Neural cell (in vitro differentiated cells): ENCODE data around the gene SEMA4F. TPM values are rescaled to one million over a fixed set of nuclear protein-coding genes. Genes with fewer than 3 reads are reported as not detected.

Experiments used
- H2AFZ ChIP-seq: fragments of 200-600, 300-800 bp; sonication (generic), shearing (Covaris generic); 2 replicates; pipeline ENCODE4 v1.6.0; 2014; ENCODE audit warnings: low read depth, mild to moderate bottlenecking, antibody characterized with exemption, low read length, moderate library complexity
- H3F3A ChIP-seq: fragments of 200-600 bp; shearing (Covaris generic); 2 replicates; pipeline ENCODE4 v1.6.1; 2016; ENCODE audit warnings: mild to moderate bottlenecking, moderate library complexity, mixed read lengths, antibody characterized with exemption, low read length; ENCODE audit not compliant: insufficient read depth, poor library complexity, severe bottlenecking
- H3K27ac ChIP-seq: fragments of 200-600, 300-800 bp; sonication (generic), shearing (Covaris generic); 2 replicates; pipeline ENCODE4 v1.5.1; 2014; ENCODE audit warnings: mild to moderate bottlenecking, low read length, moderate library complexity
- H3K27me3 ChIP-seq: fragments of 300-800, 200-600 bp; sonication (generic), shearing (Covaris generic); 2 replicates; pipeline ENCODE4 v1.6.0; 2014; ENCODE audit warnings: mild to moderate bottlenecking, low read depth, low read length, moderate library complexity; ENCODE audit not compliant: insufficient read depth
- H3K36me3 ChIP-seq: fragments of 300-800, 200-600 bp; sonication (generic), shearing (Covaris generic); 2 replicates; pipeline ENCODE4 v1.5.1; 2014; ENCODE audit warnings: mild to moderate bottlenecking, antibody characterized with exemption, low read length, moderate library complexity; ENCODE audit not compliant: insufficient read depth
- H3K4me2 ChIP-seq: fragments of 300-800, 200-600 bp; sonication (generic), shearing (Covaris generic); 2 replicates; pipeline ENCODE4 v1.6.0; 2014; ENCODE audit warnings: mild to moderate bottlenecking, low read length
- H3K4me3 ChIP-seq: fragments of 300-800, 200-600 bp; sonication (generic), shearing (Covaris generic); 2 replicates; pipeline ENCODE4 v1.5.1; 2014; ENCODE audit warnings: mild to moderate bottlenecking, low read length, moderate library complexity
- H3K79me2 ChIP-seq: fragments of 200-600 bp; shearing (Covaris generic); replicated peaks from 2 replicates; pipeline ENCODE4 v1.6.0; 2014; ENCODE audit warnings: mild to moderate bottlenecking, low read length, moderate library complexity; ENCODE audit not compliant: insufficient read depth
- H3K9ac ChIP-seq: fragments of 300-800, 200-600 bp; sonication (generic), shearing (Covaris generic); 2 replicates; pipeline ENCODE4 v1.6.1; 2016; ENCODE audit warnings: mild to moderate bottlenecking, low read length, mixed read lengths
- H3K9me2 ChIP-seq: fragments of 200-600 bp; shearing (Covaris generic); 2 replicates; pipeline ENCODE4 v1.6.1; 2016; ENCODE audit warnings: mild to moderate bottlenecking, low read length, mixed read lengths; ENCODE audit not compliant: insufficient read depth
- H3K9me3 ChIP-seq: fragments of 200-600, 300-800 bp; sonication (generic), shearing (Covaris generic); 2 replicates; pipeline ENCODE4 v1.6.1; 2016; ENCODE audit warnings: mild to moderate bottlenecking, mixed run types, low read length, moderate library complexity, mixed read lengths
- H4K20me1 ChIP-seq: fragments of 200-600 bp; shearing (Covaris generic); 2 replicates; pipeline ENCODE4 v1.6.1; 2016; ENCODE audit warnings: mild to moderate bottlenecking, mixed run types; ENCODE audit not compliant: insufficient read depth
- EP300 ChIP-seq: fragments of 450-650 bp; conservative IDR thresholded peaks from 2 replicates; pipeline ENCODE4 v1.6.1; 2014; ENCODE audit warnings: antibody characterized with exemption, mild to moderate bottlenecking, moderate library complexity; ENCODE audit not compliant: poor library complexity, severe bottlenecking
- EZH2 ChIP-seq: fragments of 200-600, 300-800 bp; shearing (Covaris generic), sonication (generic); IDR thresholded peaks from 2 replicates; pipeline ENCODE4 v1.6.1; 2014; ENCODE audit warnings: antibody characterized with exemption, low read length, borderline replicate concordance, mild to moderate bottlenecking; ENCODE audit not compliant: insufficient read depth, poor library complexity, severe bottlenecking
- MXI1 ChIP-seq: fragments of 450-650 bp; conservative IDR thresholded peaks from 2 replicates; pipeline ENCODE4 v1.6.1; 2014; ENCODE audit warnings: antibody characterized with exemption, mild to moderate bottlenecking; ENCODE audit not compliant: poor library complexity, severe bottlenecking
- POLR2AphosphoS5 ChIP-seq: IDR thresholded peaks from 2 replicates; pipeline ENCODE4 v1.6.1; 2012
- RAD21 ChIP-seq: fragments of 450-650 bp; conservative IDR thresholded peaks from 2 replicates; pipeline ENCODE4 v1.6.1; 2014; ENCODE audit warnings: antibody characterized with exemption, mild to moderate bottlenecking, moderate library complexity
- SMC3 ChIP-seq: fragments of 450-650 bp; conservative IDR thresholded peaks from 2 replicates; pipeline ENCODE4 v1.6.1; 2014; ENCODE audit warnings: antibody characterized with exemption, mild to moderate bottlenecking, moderate library complexity; ENCODE audit not compliant: poor library complexity
- TAF1 ChIP-seq: IDR thresholded peaks from 2 replicates; pipeline ENCODE4 v1.6.1; 2012; ENCODE audit warnings: low read depth
- polyA plus RNA-seq: library from polyadenylated mRNA; depleted of rRNA; stranded (reverse); fragments of >200 nt; gene quantifications from 2 replicates; pipeline ENCODE4 v1.2.3, GENCODE V29; 2014
- TF ChIP-seq, protein P1 (sequence below): IDR thresholded peaks from 2 replicates; pipeline ENCODE4 v1.6.1; 2012; ENCODE audit warnings: borderline replicate concordance
- TF ChIP-seq, protein P2 (sequence below): fragments of 450-650 bp; IDR thresholded peaks from 2 replicates; pipeline ENCODE4 v1.5.1; 2014; ENCODE audit warnings: antibody characterized with exemption, mild to moderate bottlenecking, moderate library complexity; ENCODE audit not compliant: poor library complexity, severe bottlenecking

SEMA4F gene
- polyA plus RNA-seq, 1 donor from 2014 or later = 18.2 TPM

DNA sequence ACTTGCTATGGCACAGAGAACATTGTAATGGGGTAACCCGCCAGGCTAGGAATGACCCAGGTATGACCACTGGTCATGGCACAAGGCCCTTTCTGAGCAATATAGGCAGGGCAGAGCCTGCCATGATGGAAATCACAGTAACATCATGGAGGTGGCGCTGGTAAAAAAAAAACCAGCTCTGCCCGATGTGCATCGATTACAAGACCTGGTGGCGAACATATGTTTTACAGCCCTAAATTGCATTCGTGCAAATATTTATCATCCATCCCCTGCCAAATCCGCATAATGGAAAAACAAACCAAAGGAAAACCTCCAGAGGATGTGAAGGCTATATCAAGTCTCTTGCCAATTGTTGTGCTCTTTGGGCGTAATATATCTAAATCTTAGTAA, 60.6 kb downstream of the SEMA4F start:
- Histone ChIP-seq H3K4me2 (no peak overlapping the region), H3K79me2 (no peaks in the 10 kb centered on the region), H4K20me1 (no peaks in the 10 kb centered on the region), H3K9ac (no peak overlapping the region), H2AFZ (no peak overlapping the region), H3K27ac (no peak overlapping the region), H3F3A (no peaks in the 10 kb centered on the region), H3K4me3 (peak overlapping the region; percentile 78), H3K36me3 (no peaks in the 10 kb centered on the region), H3K9me2 (no peaks in the 10 kb centered on the region), H3K9me3 (no peaks in the 10 kb centered on the region), H3K27me3 (peaks cover 10% of the 10 kb centered on the region)
- TF ChIP-seq RAD21 (no peak), SMC3 (no peak), EZH2 (no peak), POLR2AphosphoS5 (no peak), MXI1 (no peak), TAF1 (no peak), EP300 (no peak)
- TF ChIP-seq, protein P1, sequence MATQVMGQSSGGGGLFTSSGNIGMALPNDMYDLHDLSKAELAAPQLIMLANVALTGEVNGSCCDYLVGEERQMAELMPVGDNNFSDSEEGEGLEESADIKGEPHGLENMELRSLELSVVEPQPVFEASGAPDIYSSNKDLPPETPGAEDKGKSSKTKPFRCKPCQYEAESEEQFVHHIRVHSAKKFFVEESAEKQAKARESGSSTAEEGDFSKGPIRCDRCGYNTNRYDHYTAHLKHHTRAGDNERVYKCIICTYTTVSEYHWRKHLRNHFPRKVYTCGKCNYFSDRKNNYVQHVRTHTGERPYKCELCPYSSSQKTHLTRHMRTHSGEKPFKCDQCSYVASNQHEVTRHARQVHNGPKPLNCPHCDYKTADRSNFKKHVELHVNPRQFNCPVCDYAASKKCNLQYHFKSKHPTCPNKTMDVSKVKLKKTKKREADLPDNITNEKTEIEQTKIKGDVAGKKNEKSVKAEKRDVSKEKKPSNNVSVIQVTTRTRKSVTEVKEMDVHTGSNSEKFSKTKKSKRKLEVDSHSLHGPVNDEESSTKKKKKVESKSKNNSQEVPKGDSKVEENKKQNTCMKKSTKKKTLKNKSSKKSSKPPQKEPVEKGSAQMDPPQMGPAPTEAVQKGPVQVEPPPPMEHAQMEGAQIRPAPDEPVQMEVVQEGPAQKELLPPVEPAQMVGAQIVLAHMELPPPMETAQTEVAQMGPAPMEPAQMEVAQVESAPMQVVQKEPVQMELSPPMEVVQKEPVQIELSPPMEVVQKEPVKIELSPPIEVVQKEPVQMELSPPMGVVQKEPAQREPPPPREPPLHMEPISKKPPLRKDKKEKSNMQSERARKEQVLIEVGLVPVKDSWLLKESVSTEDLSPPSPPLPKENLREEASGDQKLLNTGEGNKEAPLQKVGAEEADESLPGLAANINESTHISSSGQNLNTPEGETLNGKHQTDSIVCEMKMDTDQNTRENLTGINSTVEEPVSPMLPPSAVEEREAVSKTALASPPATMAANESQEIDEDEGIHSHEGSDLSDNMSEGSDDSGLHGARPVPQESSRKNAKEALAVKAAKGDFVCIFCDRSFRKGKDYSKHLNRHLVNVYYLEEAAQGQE = no peak

DNA sequence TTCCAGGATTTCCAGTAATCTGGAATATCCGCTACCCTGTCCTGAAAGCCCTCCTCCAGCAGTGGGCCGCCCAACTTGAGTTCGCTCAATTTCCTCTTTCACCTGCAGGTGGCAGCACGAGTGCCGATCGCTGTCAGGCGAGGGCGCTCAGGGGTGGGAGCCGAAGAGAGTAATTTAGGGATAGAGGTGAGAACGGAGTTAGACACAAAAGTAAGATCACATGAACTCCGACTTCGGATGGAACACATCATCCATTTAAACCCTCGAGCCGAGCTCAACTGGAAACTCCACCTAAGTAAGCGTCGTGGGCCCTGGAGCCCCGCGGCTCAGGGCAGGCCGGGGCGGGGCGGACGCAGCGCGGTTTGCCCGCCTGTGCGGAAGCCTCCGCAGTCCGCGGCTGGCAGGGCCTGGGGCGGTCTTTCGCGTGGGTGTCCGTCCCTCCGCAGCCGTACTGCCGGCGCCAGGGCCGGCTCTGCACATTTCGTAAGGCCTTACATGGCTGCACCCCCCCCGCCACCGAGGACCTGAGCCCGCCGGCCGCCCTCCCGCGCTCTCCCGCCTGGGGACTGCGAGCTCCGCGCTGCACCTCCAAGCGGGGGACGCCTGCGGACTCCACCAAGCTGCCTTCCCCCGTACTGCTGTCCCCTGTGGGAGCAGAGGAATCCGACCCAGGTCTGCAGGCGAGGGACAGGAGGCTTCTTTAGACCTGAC, 61.2 kb downstream of the SEMA4F start:
- TF ChIP-seq, protein P2, sequence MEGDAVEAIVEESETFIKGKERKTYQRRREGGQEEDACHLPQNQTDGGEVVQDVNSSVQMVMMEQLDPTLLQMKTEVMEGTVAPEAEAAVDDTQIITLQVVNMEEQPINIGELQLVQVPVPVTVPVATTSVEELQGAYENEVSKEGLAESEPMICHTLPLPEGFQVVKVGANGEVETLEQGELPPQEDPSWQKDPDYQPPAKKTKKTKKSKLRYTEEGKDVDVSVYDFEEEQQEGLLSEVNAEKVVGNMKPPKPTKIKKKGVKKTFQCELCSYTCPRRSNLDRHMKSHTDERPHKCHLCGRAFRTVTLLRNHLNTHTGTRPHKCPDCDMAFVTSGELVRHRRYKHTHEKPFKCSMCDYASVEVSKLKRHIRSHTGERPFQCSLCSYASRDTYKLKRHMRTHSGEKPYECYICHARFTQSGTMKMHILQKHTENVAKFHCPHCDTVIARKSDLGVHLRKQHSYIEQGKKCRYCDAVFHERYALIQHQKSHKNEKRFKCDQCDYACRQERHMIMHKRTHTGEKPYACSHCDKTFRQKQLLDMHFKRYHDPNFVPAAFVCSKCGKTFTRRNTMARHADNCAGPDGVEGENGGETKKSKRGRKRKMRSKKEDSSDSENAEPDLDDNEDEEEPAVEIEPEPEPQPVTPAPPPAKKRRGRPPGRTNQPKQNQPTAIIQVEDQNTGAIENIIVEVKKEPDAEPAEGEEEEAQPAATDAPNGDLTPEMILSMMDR = peak; percentile 96
- TF ChIP-seq MXI1 = peak; percentile 48
- TF ChIP-seq RAD21 = peak; percentile 84
- no peak for TF ChIP-seq POLR2AphosphoS5
- no peak for TF ChIP-seq EP300
- TF ChIP-seq SMC3 = peak; percentile 95
- peaks cover 10% of the 10 kb centered on the region for H3K27me3 ChIP-seq
- H3K9me2 ChIP-seq = no peaks in the 10 kb centered on the region
- no peaks in the 10 kb centered on the region for H3K79me2 ChIP-seq
- H3F3A ChIP-seq = no peaks in the 10 kb centered on the region
- H4K20me1 ChIP-seq = no peaks in the 10 kb centered on the region
- H2AFZ ChIP-seq = no peak overlapping the region
- peak overlapping the region; percentile 78 for H3K4me3 ChIP-seq
- peak overlapping the region; percentile 66 for H3K4me2 ChIP-seq
- H3K9ac ChIP-seq = peak overlapping the region; percentile 22
- no peaks in the 10 kb centered on the region for H3K9me3 ChIP-seq
- no peak overlapping the region for H3K27ac ChIP-seq
- no peaks in the 10 kb centered on the region for H3K36me3 ChIP-seq
